ENCODE data around the gene CBY3.
"Not testable (repeated sequence)": the region's sequence is repeated elsewhere in the genome, so short reads cannot be mapped to it uniquely, and the experiment has no call there.

CBY3 gene

DNA sequence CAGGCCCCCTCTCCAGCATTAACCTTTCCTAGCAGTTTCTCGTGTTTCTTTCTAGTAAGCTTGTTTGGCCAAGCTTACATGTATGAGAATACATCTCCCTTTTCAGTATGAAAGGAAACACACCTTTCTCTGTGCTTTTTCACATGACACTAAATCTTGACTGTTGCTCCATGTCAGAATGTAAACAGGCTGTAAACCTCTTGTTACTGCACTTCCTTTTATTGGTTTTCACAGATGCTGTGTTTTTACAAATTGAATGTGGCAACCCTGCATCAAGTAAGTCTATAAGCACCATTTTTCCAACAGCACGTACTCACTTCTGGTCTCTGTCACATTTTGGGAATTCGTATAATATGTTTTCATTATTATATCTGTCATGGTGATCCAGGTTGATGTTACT, 15.8 kb upstream of the CBY3 start:
- no peak for TF ChIP-seq CTCF (IDR thresholded peaks at IDR 0.05; ENCODE audit: insufficient read depth, missing control alignments)
- FAIRE-seq (no peak), DNase-seq (ENCODE audit: insufficient read length, low spot score) (no peak)

- no peak for TF ChIP-seq CTCF (IDR thresholded peaks at IDR 0.05; ENCODE audit: insufficient read depth, missing control alignments)
- no peak for DNase-seq (ENCODE audit: insufficient read length, low spot score)
- FAIRE-seq = no peak
Observed at GRCh38 chr5:179694561-179694960, 13.7 kb upstream of the CBY3 start.

GRCh38 chr5:179689212-179689611, 8.4 kb upstream of the CBY3 start:
- not testable (repeated sequence) for DNase-seq (ENCODE audit: insufficient read length, low spot score); FAIRE-seq

DNA sequence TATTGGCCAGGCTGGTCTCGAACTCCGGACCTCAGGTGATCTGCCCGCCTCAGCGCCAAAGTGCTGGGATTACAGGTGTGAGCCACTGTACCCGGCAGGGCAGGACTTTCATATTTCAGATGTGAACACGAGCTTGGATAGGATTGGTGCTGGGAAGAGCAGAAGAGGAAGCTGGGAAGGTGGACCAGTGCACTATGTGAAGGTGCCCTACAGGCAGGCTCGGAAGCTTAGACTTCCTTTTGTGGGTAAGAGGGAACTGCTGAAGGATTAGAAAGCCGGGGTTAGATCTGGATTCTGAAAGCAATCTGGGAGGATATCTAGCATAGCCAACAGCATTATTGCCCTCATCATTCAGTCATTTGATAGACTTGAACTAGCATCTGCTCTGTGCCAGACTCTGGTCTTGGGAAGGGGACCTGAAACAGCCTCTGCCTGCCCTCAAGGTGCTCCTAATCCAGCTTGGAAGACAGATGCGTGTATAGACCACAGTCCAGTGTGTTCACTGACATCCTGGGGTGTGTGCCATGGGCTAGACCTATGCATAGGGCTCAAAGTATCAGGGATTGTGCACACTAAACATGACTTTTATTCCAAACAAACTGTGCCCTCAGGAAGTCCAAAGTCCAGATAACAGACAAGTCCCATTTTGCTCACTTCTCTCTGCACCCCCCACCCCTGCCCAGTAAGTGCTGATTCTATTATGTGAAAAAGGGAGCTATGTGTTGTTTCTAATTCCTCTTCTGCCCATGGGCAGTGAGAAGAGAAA, 637 bp downstream of the CBY3 start:
- DNase-seq (ENCODE audit: insufficient read length, low spot score) (no peak), FAIRE-seq (no peak)
- no peak for TF ChIP-seq CTCF (IDR thresholded peaks at IDR 0.05; ENCODE audit: insufficient read depth, missing control alignments)

GRCh38 chr5:179679014-179679674, 1.7 kb downstream of the CBY3 start:
- peak; percentile 44 for TF ChIP-seq CTCF (IDR thresholded peaks at IDR 0.05; ENCODE audit: insufficient read depth, missing control alignments)
- DNase-seq (ENCODE audit: insufficient read length, low spot score) (no peak), FAIRE-seq (no peak)

GRCh38 chr5:179678223-179679013, 2.4 kb downstream of the CBY3 start:
- peak; percentile 66 for DNase-seq (ENCODE audit: insufficient read length, low spot score)
- TF ChIP-seq CTCF (IDR thresholded peaks at IDR 0.05; ENCODE audit: insufficient read depth, missing control alignments) = no peak
- no peak for FAIRE-seq

DNA sequence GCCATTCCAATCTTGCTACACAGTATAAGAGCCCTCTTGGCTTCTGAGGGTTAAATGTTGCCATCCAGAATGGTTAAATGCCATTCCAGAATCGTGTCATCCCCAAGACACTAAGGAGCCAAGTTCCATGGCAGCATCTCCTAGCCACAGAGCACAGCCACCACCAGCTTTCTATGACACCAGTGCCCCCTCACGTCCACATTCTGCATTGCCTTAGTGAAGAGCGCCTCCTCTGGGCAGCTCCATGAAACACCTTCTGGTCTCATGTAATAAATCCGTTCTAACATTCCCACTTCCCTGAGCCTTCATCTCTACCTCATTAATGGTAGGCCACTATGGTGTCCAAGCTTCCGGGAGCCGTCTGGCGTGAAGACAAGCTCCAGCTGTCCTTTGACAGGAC, 12.4 kb downstream of the CBY3 start:
- no peak for DNase-seq (ENCODE audit: insufficient read length, low spot score)
- no peak for FAIRE-seq
- peak; percentile 40 for TF ChIP-seq CTCF (IDR thresholded peaks at IDR 0.05; ENCODE audit: insufficient read depth, missing control alignments)

- not testable (repeated sequence) for FAIRE-seq; DNase-seq (ENCODE audit: insufficient read length, low spot score)
Observed at GRCh38 chr5:179661647-179662046, 19.2 kb downstream of the CBY3 start.

GRCh38 chr5:179658179-179658856, 22.5 kb downstream of the CBY3 start:
- FAIRE-seq; DNase-seq (ENCODE audit: insufficient read length, low spot score): not testable (repeated sequence)

DNA sequence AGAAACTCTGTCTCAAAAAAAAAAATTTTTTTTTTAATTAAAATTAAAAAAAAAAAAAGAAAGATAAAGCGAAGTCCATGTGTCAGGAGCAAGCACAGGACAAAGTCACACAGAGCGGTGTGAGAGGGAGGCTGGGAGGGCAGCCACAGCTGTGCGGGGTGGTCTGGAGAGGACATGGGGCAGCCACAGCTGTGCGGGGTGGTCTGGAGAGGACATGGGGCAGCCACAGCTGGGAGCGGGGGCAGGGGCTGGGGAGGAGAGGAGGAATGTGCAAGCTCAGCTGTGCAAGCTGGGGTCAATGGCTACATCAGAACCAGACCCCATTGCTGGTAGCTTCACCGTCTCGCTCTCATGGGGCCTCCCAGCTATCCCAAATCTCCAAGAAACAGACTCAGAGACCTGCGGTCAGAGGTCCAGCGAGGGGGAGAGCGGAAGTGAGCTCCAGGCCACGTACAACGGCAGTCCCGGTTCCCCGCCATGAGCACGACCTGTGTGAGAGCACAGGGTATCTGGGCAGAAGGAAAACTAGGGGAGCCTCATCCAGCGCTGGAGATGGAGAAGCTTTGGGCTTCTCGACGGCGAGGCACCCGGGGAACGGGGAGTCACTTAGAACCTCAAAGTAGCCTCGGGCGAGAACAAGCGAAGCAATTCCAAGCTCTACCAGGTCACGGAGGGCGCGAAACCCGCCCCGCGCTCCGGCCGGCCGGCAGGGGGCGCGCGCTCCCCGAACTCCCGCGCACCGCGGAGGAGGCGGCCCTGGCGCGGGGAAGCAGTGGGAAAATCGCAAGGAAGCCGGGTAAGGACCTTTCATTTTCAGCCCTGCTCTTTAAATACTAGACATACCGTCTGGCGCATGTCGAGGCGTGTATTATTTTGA, 23.3 kb downstream of the CBY3 start:
- not testable (repeated sequence) for DNase-seq (ENCODE audit: insufficient read length, low spot score); FAIRE-seq

All from D721Med (cell line).